ENCODE results near the gene ZNF783.

ZNF783 gene

GRCh38 chr7:149316606-149317005 is 54.6 kb downstream of the ZNF783 start:
- no peaks in the 10 kb centered on the region for H3F3A ChIP-seq (ENCODE audit: insufficient read depth)
- H3K79me2 ChIP-seq (ENCODE audit: insufficient read depth, low read length), result no peaks in the 10 kb centered on the region
- no peaks in the 10 kb centered on the region for H3K9me3 ChIP-seq (ENCODE audit: insufficient read depth, low read length)
- H3K4me3 ChIP-seq (ENCODE audit: insufficient read depth, low read length, poor library complexity, severe bottlenecking), result no peak overlapping the region
- no peaks in the 10 kb centered on the region for H3K36me3 ChIP-seq (ENCODE audit: low read length)
- H4K20me1 ChIP-seq (ENCODE audit: low read depth, low read length), result no peaks in the 10 kb centered on the region
- no peak overlapping the region for H3K27ac ChIP-seq (ENCODE audit: low read depth, low read length)
- TF ChIP-seq, protein P1, sequence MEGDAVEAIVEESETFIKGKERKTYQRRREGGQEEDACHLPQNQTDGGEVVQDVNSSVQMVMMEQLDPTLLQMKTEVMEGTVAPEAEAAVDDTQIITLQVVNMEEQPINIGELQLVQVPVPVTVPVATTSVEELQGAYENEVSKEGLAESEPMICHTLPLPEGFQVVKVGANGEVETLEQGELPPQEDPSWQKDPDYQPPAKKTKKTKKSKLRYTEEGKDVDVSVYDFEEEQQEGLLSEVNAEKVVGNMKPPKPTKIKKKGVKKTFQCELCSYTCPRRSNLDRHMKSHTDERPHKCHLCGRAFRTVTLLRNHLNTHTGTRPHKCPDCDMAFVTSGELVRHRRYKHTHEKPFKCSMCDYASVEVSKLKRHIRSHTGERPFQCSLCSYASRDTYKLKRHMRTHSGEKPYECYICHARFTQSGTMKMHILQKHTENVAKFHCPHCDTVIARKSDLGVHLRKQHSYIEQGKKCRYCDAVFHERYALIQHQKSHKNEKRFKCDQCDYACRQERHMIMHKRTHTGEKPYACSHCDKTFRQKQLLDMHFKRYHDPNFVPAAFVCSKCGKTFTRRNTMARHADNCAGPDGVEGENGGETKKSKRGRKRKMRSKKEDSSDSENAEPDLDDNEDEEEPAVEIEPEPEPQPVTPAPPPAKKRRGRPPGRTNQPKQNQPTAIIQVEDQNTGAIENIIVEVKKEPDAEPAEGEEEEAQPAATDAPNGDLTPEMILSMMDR (IDR thresholded peaks at IDR 0.05; ENCODE audit: insufficient read depth, low read length, poor library complexity, severe bottlenecking), result no peak
- no peak for TF ChIP-seq EZH2phosphoT487 (conservative IDR thresholded peaks at IDR 0.05; ENCODE audit: low read length)
- no peak overlapping the region for H3K4me2 ChIP-seq (ENCODE audit: low read depth, low read length, poor library complexity, severe bottlenecking)
- no peaks in the 10 kb centered on the region for H3K27me3 ChIP-seq (ENCODE audit: low read length)
- H3K9ac ChIP-seq (ENCODE audit: low read length), result no peak overlapping the region
- no peak overlapping the region for H2AFZ ChIP-seq (ENCODE audit: low read depth, low read length, severe bottlenecking)
- H3K9me2 ChIP-seq (replicated peaks; ENCODE audit: insufficient read depth, low read length), result no peaks in the 10 kb centered on the region

DNA sequence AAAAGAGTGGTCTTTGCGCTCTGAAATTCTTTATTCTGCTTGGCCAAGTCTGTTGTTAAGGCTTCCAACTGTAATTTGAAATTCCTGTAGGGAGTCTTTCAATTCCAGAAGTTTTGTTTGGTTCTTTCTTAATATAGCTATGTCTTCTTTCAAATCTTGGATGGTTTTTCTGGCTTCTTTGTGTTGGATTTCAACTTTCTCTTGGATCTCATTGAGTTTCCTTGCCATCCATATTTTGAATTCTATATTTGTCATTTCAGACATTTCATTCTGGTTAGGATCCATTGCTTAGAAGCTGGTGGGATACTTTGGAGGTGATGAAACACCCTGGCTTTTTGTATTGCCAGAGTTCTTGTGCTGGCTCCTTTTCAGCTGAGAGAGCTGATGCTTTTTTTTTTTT is 55.5 kb downstream of the ZNF783 start:
- Histone ChIP-seq H3K27me3 (ENCODE audit: low read length) (no peaks in the 10 kb centered on the region), H3K79me2 (ENCODE audit: insufficient read depth, low read length) (no peaks in the 10 kb centered on the region), H3K9me2 (replicated peaks; ENCODE audit: insufficient read depth, low read length) (no peaks in the 10 kb centered on the region), H2AFZ (ENCODE audit: low read depth, low read length, severe bottlenecking) (no peak overlapping the region), H4K20me1 (ENCODE audit: low read depth, low read length) (no peaks in the 10 kb centered on the region), H3F3A (ENCODE audit: insufficient read depth) (no peaks in the 10 kb centered on the region), H3K4me3 (ENCODE audit: insufficient read depth, low read length, poor library complexity, severe bottlenecking) (no peak overlapping the region), H3K27ac (ENCODE audit: low read depth, low read length) (no peak overlapping the region), H3K4me2 (ENCODE audit: low read depth, low read length, poor library complexity, severe bottlenecking) (no peak overlapping the region), H3K9me3 (ENCODE audit: insufficient read depth, low read length) (no peaks in the 10 kb centered on the region), H3K36me3 (ENCODE audit: low read length) (no peaks in the 10 kb centered on the region), H3K9ac (ENCODE audit: low read length) (no peak overlapping the region)
- TF ChIP-seq, protein P1 (IDR thresholded peaks at IDR 0.05; ENCODE audit: insufficient read depth, low read length, poor library complexity, severe bottlenecking), result no peak

GRCh38 chr7:149317986-149318672 is 56.1 kb downstream of the ZNF783 start:
- no peak overlapping the region for H3K9ac ChIP-seq (ENCODE audit: low read length)
- H3K9me2 ChIP-seq (replicated peaks; ENCODE audit: insufficient read depth, low read length), result no peaks in the 10 kb centered on the region
- no peaks in the 10 kb centered on the region for H3K79me2 ChIP-seq (ENCODE audit: insufficient read depth, low read length)
- H3K36me3 ChIP-seq (ENCODE audit: low read length), result no peaks in the 10 kb centered on the region
- no peak overlapping the region for H3K4me2 ChIP-seq (ENCODE audit: low read depth, low read length, poor library complexity, severe bottlenecking)
- no peak overlapping the region for H3K27ac ChIP-seq (ENCODE audit: low read depth, low read length)
- H3K27me3 ChIP-seq (ENCODE audit: low read length), result no peaks in the 10 kb centered on the region
- H4K20me1 ChIP-seq (ENCODE audit: low read depth, low read length), result no peaks in the 10 kb centered on the region
- no peak for TF ChIP-seq EZH2phosphoT487 (conservative IDR thresholded peaks at IDR 0.05; ENCODE audit: low read length)
- TF ChIP-seq, protein P1 (IDR thresholded peaks at IDR 0.05; ENCODE audit: insufficient read depth, low read length, poor library complexity, severe bottlenecking), result peak; percentile 15
- H3F3A ChIP-seq (ENCODE audit: insufficient read depth), result no peaks in the 10 kb centered on the region
- H2AFZ ChIP-seq (ENCODE audit: low read depth, low read length, severe bottlenecking), result peak overlapping the region; percentile 6
- no peaks in the 10 kb centered on the region for H3K9me3 ChIP-seq (ENCODE audit: insufficient read depth, low read length)
- H3K4me3 ChIP-seq (ENCODE audit: insufficient read depth, low read length, poor library complexity, severe bottlenecking), result no peak overlapping the region

Data from SU-DHL-6 (cell line).